ENCODE measurements around the gene ABCB6. TPM values are rescaled to one million over a fixed set of nuclear protein-coding genes. Genes with fewer than 3 reads are reported as not detected.

Gene ABCB6
- total RNA-seq, 1 donor from 2014 or later: 46.1 TPM

GRCh38 chr2:219180961-219181360, 37.8 kb downstream of the ABCB6 start:
- TF ChIP-seq CTCF (IDR thresholded peaks at IDR 0.05; ENCODE audit: insufficient read depth, low read length, severe bottlenecking): no peak
- H3K4me3 ChIP-seq (ENCODE audit: low read depth, low read length): no peak overlapping the region
- no peaks in the 10 kb centered on the region for H3K27me3 ChIP-seq (ENCODE audit: control insufficient read depth, insufficient read depth, low read length)
- DNase-seq (ENCODE audit: low read depth) (no peak), FAIRE-seq (no peak)
- peaks cover 30% of the 10 kb centered on the region for H3K36me3 ChIP-seq (ENCODE audit: control insufficient read depth, insufficient read depth, low read length)

GRCh38 chr2:219179601-219180465, 38.9 kb downstream of the ABCB6 start:
- no peaks in the 10 kb centered on the region for H3K27me3 ChIP-seq (ENCODE audit: control insufficient read depth, insufficient read depth, low read length)
- no peak overlapping the region for H3K4me3 ChIP-seq (ENCODE audit: low read depth, low read length)
- H3K36me3 ChIP-seq (ENCODE audit: control insufficient read depth, insufficient read depth, low read length): peaks cover 34% of the 10 kb centered on the region
- DNase-seq (ENCODE audit: low read depth): no peak
- FAIRE-seq: no peak
- no peak for TF ChIP-seq CTCF (IDR thresholded peaks at IDR 0.05; ENCODE audit: insufficient read depth, low read length, severe bottlenecking)

GRCh38 chr2:219178377-219179175, 40.2 kb downstream of the ABCB6 start:
- H3K4me3 ChIP-seq (ENCODE audit: low read depth, low read length): peak overlapping the region; percentile 85
- no peak for TF ChIP-seq CTCF (IDR thresholded peaks at IDR 0.05; ENCODE audit: insufficient read depth, low read length, severe bottlenecking)
- peaks cover 35% of the 10 kb centered on the region for H3K36me3 ChIP-seq (ENCODE audit: control insufficient read depth, insufficient read depth, low read length)
- no peak for FAIRE-seq
- peak; percentile 12 for DNase-seq (ENCODE audit: low read depth)
- H3K27me3 ChIP-seq (ENCODE audit: control insufficient read depth, insufficient read depth, low read length): no peaks in the 10 kb centered on the region

- peaks cover 32% of the 10 kb centered on the region for H3K36me3 ChIP-seq (ENCODE audit: control insufficient read depth, insufficient read depth, low read length)
- peak; percentile 39 for TF ChIP-seq CTCF (IDR thresholded peaks at IDR 0.05; ENCODE audit: insufficient read depth, low read length, severe bottlenecking)
- peak within 1 kb of the TSS; percentile 85 for H3K4me3 ChIP-seq (ENCODE audit: low read depth, low read length)
- DNase-seq (ENCODE audit: low read depth): peak; percentile 90
- H3K27me3 ChIP-seq (ENCODE audit: control insufficient read depth, insufficient read depth, low read length): no peaks in the 10 kb centered on the region
- no peak for FAIRE-seq
Measured at GRCh38 chr2:219177552-219178376, 41.0 kb downstream of the ABCB6 start, which contains the start of gene RETREG2. RETREG2 (plus strand) TSS chr2:219178275; CDS start chr2:219178353, 78 bp downstream.

- Histone ChIP-seq H3K27me3 (ENCODE audit: control insufficient read depth, insufficient read depth, low read length) (no peaks in the 10 kb centered on the region), H3K4me3 (ENCODE audit: low read depth, low read length) (peak within 1 kb of the TSS; percentile 85), H3K36me3 (ENCODE audit: control insufficient read depth, insufficient read depth, low read length) (peaks cover 25% of the 10 kb centered on the region)
- DNase-seq (ENCODE audit: low read depth) (peak; percentile 68), FAIRE-seq (no peak)
- TF ChIP-seq CTCF (IDR thresholded peaks at IDR 0.05; ENCODE audit: insufficient read depth, low read length, severe bottlenecking): no peak
Measured at GRCh38 chr2:219176818-219177551, 41.8 kb downstream of the ABCB6 start, which contains the start of gene CNPPD1. CNPPD1 (minus strand) TSS chr2:219176925; CDS start chr2:219176828, 97 bp downstream.

Data from bronchial epithelial cell (primary cell).